B cell (primary cell): ENCODE measurements around the gene STUM. TPM values are rescaled to one million over a fixed set of nuclear protein-coding genes. Genes with fewer than 3 reads are reported as not detected.

Source experiments
- ATAC-seq: fragments of 200-7000 bp; cut with Tn5 transposase; one replicate; pipeline ENCODE4 v1.10.0; 2021; ENCODE audit warnings: low read depth, mild to moderate bottlenecking, moderate number of reproducible peaks, moderate library complexity
- CTCF ChIA-PET: fragments of 350-600 bp; sonication (Branson Sonifier 250); formaldehyde crosslinking; loops from one replicate; lab custom pipeline; 2021; ENCODE audit warnings: antibody characterized with exemption, inconsistent platforms; lab: Charles Lee
- POLR2A ChIA-PET: fragments of 350-600 bp; sonication (Branson Sonifier 250); formaldehyde crosslinking; loops from one replicate; lab custom pipeline; 2021; ENCODE audit warnings: antibody characterized with exemption; lab: Charles Lee
- DNase-seq: peaks from one replicate; pipeline ENCODE4 v3.0.0; 2013
- H2AFZ ChIP-seq: 2 replicates; pipeline ENCODE4 v1.6.1; 2012; ENCODE audit warnings: mild to moderate bottlenecking, low read depth, low read length; ENCODE audit not compliant: insufficient read depth, poor library complexity, severe bottlenecking
- H3K27ac ChIP-seq, 2 donors: 1 replicate in 1 of 2; 2 replicates in 1 of 2; pipeline ENCODE4 v1.5.1; 2012 to 2013; ENCODE audit warnings: low read length in 2 of 2, mild to moderate bottlenecking in 2 of 2, moderate library complexity in 1 of 2
- H3K27me3 ChIP-seq, 4 experiments: fragments of 200-600 bp in 1 of 4; sonication (generic) in 1 of 4; replicated peaks in 1 of 4; 1 replicate in 2 of 4; 2 replicates in 2 of 4; pipeline versions ENCODE4 v1.6.1 to v1.7.0; 2013 to 2016; ENCODE audit warnings: low read length in 3 of 4, mild to moderate bottlenecking in 2 of 4, mixed read lengths in 1 of 4, moderate library complexity in 1 of 4; ENCODE audit not compliant: insufficient read depth in 4 of 4, control insufficient read depth in 3 of 4; ENCODE audit errors: control extremely low read depth in 1 of 4
- H3K36me3 ChIP-seq, 2 experiments: replicated peaks in 1 of 2; 1 replicate in 1 of 2; 2 replicates in 1 of 2; pipeline versions ENCODE4 v1.6.1 to v1.7.1; 2013; ENCODE audit warnings: low read length in 1 of 2; ENCODE audit not compliant: insufficient read depth in 2 of 2, control insufficient read depth in 1 of 2; ENCODE audit errors: control extremely low read depth in 1 of 2, extremely low read depth in 1 of 2
- H3K4me1 ChIP-seq, 2 donors: fragments of 200-600 bp in 1 of 2; sonication (generic) in 1 of 2; 1 replicate in 1 of 2; 2 replicates in 1 of 2; pipeline versions ENCODE4 v1.5.1 to v1.6.1; 2013 to 2017; ENCODE audit warnings: low read length in 2 of 2; ENCODE audit not compliant: control insufficient read depth in 2 of 2, insufficient read depth in 2 of 2
- H3K4me2 ChIP-seq: replicated peaks from 2 replicates; pipeline ENCODE3; 2012; ENCODE audit warnings: mild to moderate bottlenecking, low read depth, low read length; ENCODE audit not compliant: poor library complexity, severe bottlenecking
- H3K4me3 ChIP-seq, 5 experiments: fragments of 200-600 bp in 1 of 5; sonication (generic) in 1 of 5; 1 replicate in 3 of 5; 2 replicates in 2 of 5; pipeline versions ENCODE4 v1.5.1 to v1.7.0; 2011 to 2016; ENCODE audit warnings: low read length in 4 of 5, mild to moderate bottlenecking in 4 of 5, low read depth in 2 of 5, control low read depth in 1 of 5, moderate library complexity in 1 of 5; ENCODE audit not compliant: insufficient read depth in 1 of 5; ENCODE audit errors: control extremely low read depth in 1 of 5, extremely low read depth in 1 of 5
- H3K79me2 ChIP-seq: fragments of 200-600 bp; sonication (generic); one replicate; pipeline ENCODE4 v1.6.0; 2016; ENCODE audit warnings: low read length; ENCODE audit not compliant: control insufficient read depth, insufficient read depth
- H3K9ac ChIP-seq: fragments of 200-600 bp; sonication (generic); 2 replicates; pipeline ENCODE4 v1.6.1; 2017; ENCODE audit warnings: mild to moderate bottlenecking, low read length, moderate library complexity
- H3K9me3 ChIP-seq, 3 donors: one replicate each; pipeline versions ENCODE4 v1.6.1 to v1.7.1; 2013; ENCODE audit warnings: low read length in 2 of 3; ENCODE audit not compliant: control insufficient read depth in 2 of 3, insufficient read depth in 1 of 3; ENCODE audit errors: control extremely low read depth in 1 of 3
- H4K20me1 ChIP-seq: 2 replicates; pipeline ENCODE4 v1.6.0; 2012; ENCODE audit warnings: mild to moderate bottlenecking, low read length; ENCODE audit not compliant: insufficient read depth, control insufficient read depth, poor library complexity, severe bottlenecking
- H3K27ac Mint-ChIP-seq: one replicate; pipeline ENCODE4 v1.8.0; 2021; ENCODE audit warnings: mixed read lengths
- H3K27me3 Mint-ChIP-seq: one replicate; pipeline ENCODE4 v1.8.0; 2021; ENCODE audit warnings: mixed read lengths
- H3K4me1 Mint-ChIP-seq: one replicate; pipeline ENCODE4 v1.8.0; 2021; ENCODE audit warnings: mixed read lengths
- H3K4me3 Mint-ChIP-seq: one replicate; pipeline ENCODE4 v1.8.0; 2021; ENCODE audit warnings: mixed read lengths
- H3K9me3 Mint-ChIP-seq: one replicate; pipeline ENCODE4 v1.8.0; 2022; ENCODE audit warnings: mixed read lengths; ENCODE audit not compliant: insufficient read depth
- CTCF ChIP-seq: fragments of 200-600 bp; IDR thresholded peaks from one replicate; pipeline ENCODE4 v1.8.0; 2022; ENCODE audit warnings: antibody characterized with exemption, mild to moderate bottlenecking
- EZH2 ChIP-seq: IDR thresholded peaks from 2 replicates; pipeline ENCODE4 v1.6.1; 2012; ENCODE audit warnings: borderline replicate concordance, low read depth, mild to moderate bottlenecking, moderate library complexity, low read length; ENCODE audit not compliant: insufficient read depth, poor library complexity, severe bottlenecking
- WGBS: methylation state at CpG from one replicate; pipeline ENCODE4 v1.1.5; 2013; ENCODE audit warnings: missing lambda C conversion rate; ENCODE audit not compliant: insufficient coverage; 5-methylcytosine and 5-hydroxymethylcytosine counted together
- intact Hi-C: fragments of 100-400 bp; cut with micrococcal nuclease; formaldehyde crosslinking; loops from one replicate; pipeline ENCODE4 v1.10.0; 2022
- polyA plus RNA-seq: library from polyadenylated mRNA; depleted of rRNA; stranded (reverse); fragments of >200 nt; gene quantifications from 2 replicates; pipeline ENCODE4 v1.2.3, GENCODE V29; 2012
- total RNA-seq, 2 donors: library from RNA; stranded (reverse); fragments of 120-200 nt in 1 of 2; gene quantifications; 1 replicate in 1 of 2; 2 replicates in 1 of 2; pipeline versions ENCODE4 v1.2.3 to v1.2.4, GENCODE V29; 2013 to 2022

STUM gene
- total and polyA plus RNA-seq, 2 donors (not counting 1 experiment from before 2014, with no cell fraction given) = 0.12 to 0.69 TPM

- intact Hi-C loops = no loop called here
- WGBS = 92% methylated on average over 6 of the region's 8 CpGs
- Histone ChIP-seq H2AFZ (no peak overlapping the region), H3K9ac (no peak overlapping the region), H3K9me3 (no peaks in the 10 kb centered on the region), H3K79me2 (no peaks in the 10 kb centered on the region), H3K36me3 (no peaks in the 10 kb centered on the region), H4K20me1 (no peaks in the 10 kb centered on the region), H3K4me3 (no peak overlapping the region), H3K4me1 (no peaks in the 10 kb centered on the region), H3K27me3 (no peaks in the 10 kb centered on the region), H3K4me2 (no peak overlapping the region), H3K27ac (no peak overlapping the region)
- TF ChIP-seq EZH2 = no peak
- H3K27ac Mint-ChIP-seq = no peak overlapping the region
- H3K9me3 Mint-ChIP-seq = no peaks in the 10 kb centered on the region
- DNase-seq = no peak
- ChIA-PET CTCF (interaction anchor here (0.7 to 1.6 kb wide), 2 partner anchors 55 to 178 kb away, joined by 3 read pairs; no protein-coding TSS in a partner anchor), POLR2A (no interaction called here)
- H3K27me3 Mint-ChIP-seq = peaks cover 4% of the 10 kb centered on the region
- H3K4me3 Mint-ChIP-seq = no peak overlapping the region
- peaks cover 4% of the 10 kb centered on the region for H3K4me1 Mint-ChIP-seq
- no peak for ATAC-seq
Observed at GRCh38 chr1:226603022-226603857, 54.7 kb downstream of the STUM start.

- H3K4me3 Mint-ChIP-seq = no peak overlapping the region
Observed at GRCh38 chr1:226603858-226604559, 55.4 kb downstream of the STUM start.

More at GRCh38 chr1:226603858-226604559, 55.4 kb downstream of the STUM start:
- Histone ChIP-seq H3K4me2 (no peak overlapping the region), H2AFZ (no peak overlapping the region), H3K4me1 (no peaks in the 10 kb centered on the region), H4K20me1 (no peaks in the 10 kb centered on the region), H3K79me2 (no peaks in the 10 kb centered on the region), H3K27me3 (peaks cover 0 to 3% (median 0%) of the 10 kb centered on the region in 4 experiments), H3K9me3 (no peaks in the 10 kb centered on the region), H3K9ac (no peak overlapping the region), H3K27ac (no peak overlapping the region), H3K4me3 (no peak overlapping the region), H3K36me3 (no peaks in the 10 kb centered on the region)
- CTCF ChIA-PET = interaction anchor here (0.7 kb wide), 1 partner anchor 56 kb away, joined by 3 read pairs; no protein-coding TSS in a partner anchor
- intact Hi-C loops = no loop called here
- 93% methylated on average over 18 of the region's 19 CpGs for WGBS
- H3K27me3 Mint-ChIP-seq = peaks cover under 1% of the 10 kb centered on the region
- TF ChIP-seq CTCF (no peak), EZH2 (no peak)
- peaks cover 6% of the 10 kb centered on the region for H3K4me1 Mint-ChIP-seq
- no peak overlapping the region for H3K27ac Mint-ChIP-seq
- ATAC-seq (no peak), DNase-seq (no peak)
- no peaks in the 10 kb centered on the region for H3K9me3 Mint-ChIP-seq
- POLR2A ChIA-PET = no interaction called here
